ENCODE data around the gene KL.

- TF ChIP-seq CTCF (IDR thresholded peaks at IDR 0.05), result no peak
- TF ChIP-seq KDM1A (IDR thresholded peaks at IDR 0.05; ENCODE audit: low read depth), result no peak
- no peak for TF ChIP-seq POLR2A (IDR thresholded peaks at IDR 0.05; ENCODE audit: low read length)
- no peak for TF ChIP-seq RARB (CRISPR knock-in tag; IDR thresholded peaks at IDR 0.05)
- no peak for TF ChIP-seq ZC3H11A (IDR thresholded peaks at IDR 0.05)
- TF ChIP-seq, protein P1, sequence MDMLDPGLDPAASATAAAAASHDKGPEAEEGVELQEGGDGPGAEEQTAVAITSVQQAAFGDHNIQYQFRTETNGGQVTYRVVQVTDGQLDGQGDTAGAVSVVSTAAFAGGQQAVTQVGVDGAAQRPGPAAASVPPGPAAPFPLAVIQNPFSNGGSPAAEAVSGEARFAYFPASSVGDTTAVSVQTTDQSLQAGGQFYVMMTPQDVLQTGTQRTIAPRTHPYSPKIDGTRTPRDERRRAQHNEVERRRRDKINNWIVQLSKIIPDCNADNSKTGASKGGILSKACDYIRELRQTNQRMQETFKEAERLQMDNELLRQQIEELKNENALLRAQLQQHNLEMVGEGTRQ (IDR thresholded peaks at IDR 0.05), result no peak
- no peak for TF ChIP-seq MYC (IDR thresholded peaks at IDR 0.05; ENCODE audit: borderline replicate concordance, low read length)
- TF ChIP-seq BHLHE40 (IDR thresholded peaks at IDR 0.05; ENCODE audit: low read depth, low read length), result no peak
- TF ChIP-seq ZNF302 (CRISPR knock-in tag; IDR thresholded peaks at IDR 0.05), result no peak
- TF ChIP-seq JUNB (IDR thresholded peaks at IDR 0.05), result no peak
- TF ChIP-seq RFX5 (IDR thresholded peaks at IDR 0.05), result no peak
- no peak for TF ChIP-seq CEBPB (IDR thresholded peaks at IDR 0.05)
- no peak for TF ChIP-seq JUN (IDR thresholded peaks at IDR 0.05)
- no peak for TF ChIP-seq NR3C1 (IDR thresholded peaks at IDR 0.05)
Observed at GRCh38 chr13:32997399-32997798, 18.8 kb upstream of the KL start.

All from A549 (cell line).